ENCODE results near the gene SNX30.

- TF ChIP-seq, protein P1, sequence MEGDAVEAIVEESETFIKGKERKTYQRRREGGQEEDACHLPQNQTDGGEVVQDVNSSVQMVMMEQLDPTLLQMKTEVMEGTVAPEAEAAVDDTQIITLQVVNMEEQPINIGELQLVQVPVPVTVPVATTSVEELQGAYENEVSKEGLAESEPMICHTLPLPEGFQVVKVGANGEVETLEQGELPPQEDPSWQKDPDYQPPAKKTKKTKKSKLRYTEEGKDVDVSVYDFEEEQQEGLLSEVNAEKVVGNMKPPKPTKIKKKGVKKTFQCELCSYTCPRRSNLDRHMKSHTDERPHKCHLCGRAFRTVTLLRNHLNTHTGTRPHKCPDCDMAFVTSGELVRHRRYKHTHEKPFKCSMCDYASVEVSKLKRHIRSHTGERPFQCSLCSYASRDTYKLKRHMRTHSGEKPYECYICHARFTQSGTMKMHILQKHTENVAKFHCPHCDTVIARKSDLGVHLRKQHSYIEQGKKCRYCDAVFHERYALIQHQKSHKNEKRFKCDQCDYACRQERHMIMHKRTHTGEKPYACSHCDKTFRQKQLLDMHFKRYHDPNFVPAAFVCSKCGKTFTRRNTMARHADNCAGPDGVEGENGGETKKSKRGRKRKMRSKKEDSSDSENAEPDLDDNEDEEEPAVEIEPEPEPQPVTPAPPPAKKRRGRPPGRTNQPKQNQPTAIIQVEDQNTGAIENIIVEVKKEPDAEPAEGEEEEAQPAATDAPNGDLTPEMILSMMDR (IDR thresholded peaks at IDR 0.05; ENCODE audit: low read length): no peak
- no peak for TF ChIP-seq EZH2 (IDR thresholded peaks at IDR 0.05; ENCODE audit: borderline replicate concordance, low read length)
Observed at GRCh38 chr9:112764837-112765236, 14.3 kb downstream of the SNX30 start.
